Retina (tissue), 1 donor: ENCODE results near the gene BORCS8.
A peak's percentile ranks its signal among the peaks of the same experiment; 100 is the strongest.
"Not testable (repeated sequence)": the region's sequence is repeated elsewhere in the genome, so short reads cannot be mapped to it uniquely, and the experiment has no call there.

ENCODE experiments used
- DNase-seq: peaks from one replicate; pipeline ENCODE4 v3.0.0-alpha.2; 2016

Gene BORCS8

DNA sequence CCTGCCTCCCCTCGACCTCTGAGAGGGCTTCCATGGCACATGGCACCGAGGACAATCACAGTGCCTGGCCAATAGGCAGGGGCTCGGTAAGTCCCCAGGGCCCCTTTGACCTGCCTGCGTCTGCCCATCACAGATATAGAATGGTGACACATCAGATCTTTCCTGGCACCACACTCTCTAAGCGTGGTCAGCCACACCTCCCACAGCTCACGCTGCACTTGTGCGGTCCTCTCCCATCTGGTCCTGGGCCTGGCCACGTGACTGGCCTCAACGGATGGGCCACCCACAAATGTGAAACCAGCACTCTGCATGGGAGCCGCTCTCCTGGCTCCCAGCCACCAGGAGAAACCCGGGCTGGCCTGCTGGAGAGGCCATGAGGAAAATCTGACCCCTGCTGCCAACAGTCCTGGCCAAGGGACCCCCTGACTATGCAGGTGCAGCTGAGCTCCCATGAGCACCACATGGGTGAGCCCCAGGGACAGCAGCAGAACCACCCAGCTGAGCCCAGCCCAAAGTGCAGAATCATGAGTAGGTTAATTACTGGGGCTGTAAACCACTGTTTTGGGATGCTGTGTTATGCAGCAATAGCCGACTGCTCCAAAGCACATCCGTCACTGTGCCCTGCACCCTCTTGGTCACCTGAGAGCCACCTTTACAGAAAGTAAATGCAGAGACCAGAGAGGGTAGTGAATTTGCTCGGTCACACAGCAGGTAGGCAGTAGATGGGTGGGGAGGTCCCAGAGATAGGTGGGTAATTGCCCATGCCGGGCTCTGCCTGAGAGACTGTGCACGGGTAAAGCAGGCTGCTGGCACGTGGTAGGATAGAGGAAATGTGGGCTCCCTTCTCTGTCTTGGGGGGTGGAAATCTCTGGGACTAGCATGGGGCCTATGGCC lies 12.2 kb downstream of the BORCS8 start:
- no peak for DNase-seq

DNA sequence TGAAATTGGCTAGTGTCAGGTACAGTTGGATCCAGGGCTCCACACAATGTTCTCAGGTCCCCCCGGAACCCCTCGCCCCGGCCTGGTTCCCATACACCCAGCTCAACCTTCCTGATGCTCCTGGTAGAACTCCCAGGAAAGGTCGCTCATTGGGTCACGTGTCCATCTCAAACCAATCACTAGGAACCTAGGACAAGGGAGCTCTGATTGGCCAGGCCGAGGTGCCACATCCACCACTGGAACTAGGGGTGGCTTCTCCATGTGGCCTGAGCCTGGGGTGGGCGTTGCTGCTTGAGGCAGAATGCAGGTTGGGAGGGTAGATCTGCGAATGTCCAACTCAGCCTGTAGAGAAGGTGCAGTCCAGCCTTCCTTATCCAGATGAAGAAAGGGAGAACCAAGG lies 15.0 kb downstream of the BORCS8 start:
- DNase-seq, result no peak

DNA sequence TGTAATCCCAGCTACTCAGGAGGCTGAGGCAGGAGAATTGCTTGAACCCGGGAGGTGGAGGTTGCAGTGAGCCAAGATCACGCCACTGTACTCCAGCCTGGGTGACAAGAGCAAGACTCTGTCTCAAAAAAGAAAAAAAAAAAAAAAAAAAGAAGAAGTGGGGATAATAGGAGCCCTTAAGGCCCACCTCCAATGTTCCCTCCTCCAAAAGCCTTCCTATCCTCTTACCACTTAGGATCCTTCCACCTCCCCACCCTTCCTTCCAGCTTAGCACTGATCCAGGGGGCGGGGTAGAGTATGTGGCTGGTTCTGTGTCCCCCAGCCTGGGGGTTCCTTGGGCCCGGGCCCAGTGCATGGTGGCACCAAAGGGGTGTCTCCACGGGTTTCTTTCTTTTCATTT lies 18.7 kb downstream of the BORCS8 start:
- DNase-seq, result not testable (repeated sequence)

DNA sequence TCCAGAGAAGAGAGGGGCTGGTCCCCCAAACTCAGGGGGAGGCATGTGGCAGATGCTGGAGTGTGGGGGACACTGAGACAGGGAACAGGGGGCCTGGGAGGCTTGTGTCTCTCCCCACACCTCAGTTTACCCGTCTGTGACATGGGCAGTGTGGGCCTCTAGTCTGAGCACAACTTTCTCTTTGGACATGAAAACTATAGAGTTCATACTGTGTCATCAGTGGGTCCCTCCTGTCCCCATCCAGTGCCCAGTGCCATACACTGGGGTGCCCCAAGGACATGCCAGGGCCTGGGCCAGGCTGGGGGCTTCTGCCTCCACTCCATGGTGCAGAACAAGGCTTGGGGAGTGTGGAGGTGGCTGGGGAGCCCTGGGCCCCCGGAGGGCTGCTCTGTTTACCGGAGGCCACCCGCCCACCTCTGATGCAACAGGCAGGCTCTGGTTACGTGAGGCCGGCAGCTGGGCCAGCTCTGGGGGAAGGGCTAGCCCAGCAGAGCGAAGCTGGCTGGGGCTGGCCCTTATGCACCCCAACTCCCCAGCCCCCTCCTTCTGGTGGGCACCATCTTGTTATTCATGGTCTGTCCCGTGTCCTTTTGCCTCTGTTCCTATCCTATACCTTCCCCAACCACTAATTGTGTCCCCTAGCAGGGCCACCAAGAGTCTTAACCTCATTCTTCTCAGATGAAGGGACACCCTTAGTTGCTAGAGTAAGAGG lies 20.0 kb downstream of the BORCS8 start:
- DNase-seq, result no peak

DNA sequence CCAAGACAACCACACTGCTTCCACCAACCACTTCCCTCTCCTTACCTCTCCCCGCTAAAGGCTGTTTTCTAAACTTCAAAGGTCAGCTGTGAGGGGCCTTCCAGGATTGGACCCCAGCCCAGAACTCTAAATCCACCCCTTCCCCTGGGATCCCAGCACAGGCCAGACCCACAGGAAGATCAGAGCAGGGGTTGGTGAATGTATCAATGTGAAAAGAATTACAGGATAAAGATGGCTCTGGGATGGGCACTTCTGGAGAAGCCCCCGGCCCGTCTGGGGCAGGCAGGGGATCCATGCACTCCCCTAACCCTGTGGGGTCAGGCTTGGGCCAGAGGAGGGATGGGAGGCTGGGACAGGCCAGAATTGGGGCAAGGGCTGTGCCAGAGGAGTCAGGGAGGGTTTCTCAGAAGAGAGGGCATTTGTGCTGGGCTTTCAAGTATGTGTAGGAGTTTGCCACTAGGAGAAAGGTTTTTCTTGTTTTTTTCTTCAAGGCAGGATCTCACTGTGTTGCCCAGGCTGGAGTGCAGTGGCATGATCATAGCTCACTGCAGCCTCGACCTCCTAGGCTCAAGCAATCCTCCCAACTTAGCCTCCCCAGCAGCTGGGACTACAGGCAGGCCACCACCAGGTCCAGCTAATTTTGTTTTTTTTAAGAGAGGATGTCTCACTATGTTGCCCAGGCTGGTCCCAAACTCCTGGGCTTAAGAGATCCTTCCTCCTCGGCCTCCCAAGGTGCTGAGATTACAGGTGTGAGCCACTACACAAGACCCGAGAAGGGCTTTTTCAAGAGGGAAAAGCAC lies 20.9 kb downstream of the BORCS8 start:
- DNase-seq, result no peak

DNA sequence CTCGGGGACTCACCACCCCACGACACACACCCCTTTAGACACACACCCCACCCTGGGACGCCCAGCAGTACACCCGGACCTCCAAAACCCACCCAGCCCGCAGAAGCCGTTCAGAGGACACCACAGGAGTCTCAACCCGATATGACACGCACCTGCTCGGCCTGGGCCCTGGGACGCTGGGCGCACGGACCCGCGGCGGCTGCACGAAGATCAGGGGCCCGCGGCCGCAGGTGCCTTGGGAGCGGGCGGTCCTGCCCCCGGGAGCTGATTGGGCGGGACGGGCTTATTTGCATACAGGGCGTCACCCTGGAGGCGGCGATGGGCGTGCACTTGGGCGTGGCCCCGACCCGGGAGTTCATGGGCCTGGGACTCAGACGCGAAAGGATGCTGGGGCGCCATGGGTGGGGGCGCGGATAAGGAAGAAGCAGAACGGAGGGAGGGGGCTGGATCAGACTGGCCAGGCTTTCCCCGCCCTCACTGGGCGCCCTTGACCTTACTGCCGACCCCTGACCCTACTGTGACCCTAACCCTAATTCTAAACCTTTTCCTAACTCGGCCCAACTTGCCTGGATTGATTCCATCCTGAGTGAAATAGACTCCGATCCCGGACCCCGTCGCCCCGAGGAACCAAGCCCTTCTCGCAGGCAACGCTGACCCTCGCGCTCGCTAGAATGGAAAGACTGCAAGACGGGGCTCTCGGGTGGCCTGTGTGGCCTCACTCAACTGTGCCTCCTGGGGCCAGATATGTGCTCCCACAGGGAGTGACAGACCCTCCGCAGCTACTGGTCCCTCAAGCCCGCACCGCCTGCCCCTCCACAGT lies 21.7 kb downstream of the BORCS8 start, which contains the start of gene MEF2B:
TSS of gene MEF2B (minus strand) at position 211 of the 820 bp plus-strand sequence. CDS start 19,528 bp downstream, outside the sequence.
- peak; percentile 77 for DNase-seq

DNA sequence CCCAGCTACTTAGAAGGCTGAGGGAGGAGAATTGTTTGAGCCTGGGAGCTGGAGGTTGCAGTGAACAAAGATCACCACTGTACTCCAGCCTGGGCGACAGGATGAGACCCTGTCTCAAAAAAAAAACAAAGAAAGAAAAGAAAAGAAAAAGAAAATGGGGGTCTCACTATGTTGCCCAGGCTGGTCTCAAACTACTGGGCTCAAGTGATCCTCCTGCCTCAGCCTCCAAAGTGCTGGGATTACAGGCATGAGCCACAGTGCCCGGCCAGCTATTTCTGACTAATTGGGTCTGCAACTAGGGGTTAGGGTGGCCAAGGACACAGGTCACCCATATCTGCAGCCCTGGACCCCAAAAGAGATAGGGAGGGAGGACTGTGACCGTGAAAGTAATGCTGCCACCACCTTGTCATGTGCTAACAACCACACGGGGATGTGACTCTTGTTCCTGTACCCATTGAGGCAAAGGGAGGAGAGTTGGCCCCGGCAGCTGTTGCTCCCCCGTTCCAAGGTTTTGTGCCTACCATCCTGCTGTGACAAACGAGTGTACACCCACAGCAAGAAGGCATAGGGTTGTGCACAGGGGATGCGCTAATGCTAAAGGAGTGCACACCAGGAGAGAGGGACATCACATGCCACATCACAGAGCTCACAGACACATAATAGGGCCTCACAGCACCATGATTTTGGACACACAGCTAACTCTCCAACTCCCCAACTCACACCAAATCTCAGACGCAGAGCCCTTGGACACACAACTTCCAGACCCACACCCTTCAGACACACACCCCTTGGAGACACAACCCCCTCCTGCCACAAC lies 22.5 kb downstream of the BORCS8 start:
- DNase-seq, result no peak

DNA sequence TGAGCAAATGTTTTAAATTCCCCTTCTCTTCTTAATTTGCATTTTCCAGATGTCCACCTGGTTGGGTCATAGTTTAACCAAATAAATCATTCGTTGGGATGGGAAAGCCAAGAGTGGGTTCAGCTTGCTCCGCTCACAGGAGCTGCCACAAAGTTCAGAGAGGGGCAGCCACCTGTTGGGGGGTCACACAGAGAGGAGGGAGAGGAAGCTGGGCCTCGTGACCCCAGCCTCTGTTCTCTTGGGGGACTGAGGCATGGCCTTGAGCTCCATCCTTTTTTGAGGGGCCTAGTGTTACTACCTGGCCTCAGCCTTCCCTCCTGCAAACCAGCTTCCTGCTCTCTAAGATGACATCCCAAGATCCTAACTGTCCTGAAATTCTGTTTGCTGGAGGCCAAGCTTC lies 24.3 kb downstream of the BORCS8 start:
- DNase-seq, result no peak

DNA sequence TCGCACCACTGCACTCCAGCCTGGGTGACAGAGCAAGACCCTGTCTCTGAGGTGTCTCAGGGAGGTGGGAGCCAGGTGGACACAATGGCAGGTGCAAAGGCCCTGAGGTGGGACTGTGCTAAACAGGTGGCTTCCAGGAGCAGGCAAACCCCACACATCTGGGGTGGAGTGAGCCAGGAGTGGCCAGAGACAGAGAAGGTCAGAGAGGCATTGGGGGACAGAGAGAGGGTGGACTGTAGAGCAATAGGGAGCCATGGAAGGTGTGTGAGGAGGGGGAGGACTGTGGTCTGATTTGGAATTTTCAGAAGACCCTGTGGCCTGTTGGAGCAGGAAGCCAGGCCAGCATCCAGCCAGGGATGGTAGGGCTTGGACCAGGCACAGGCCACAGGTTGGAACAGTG lies 26.6 kb downstream of the BORCS8 start:
- no peak for DNase-seq

DNA sequence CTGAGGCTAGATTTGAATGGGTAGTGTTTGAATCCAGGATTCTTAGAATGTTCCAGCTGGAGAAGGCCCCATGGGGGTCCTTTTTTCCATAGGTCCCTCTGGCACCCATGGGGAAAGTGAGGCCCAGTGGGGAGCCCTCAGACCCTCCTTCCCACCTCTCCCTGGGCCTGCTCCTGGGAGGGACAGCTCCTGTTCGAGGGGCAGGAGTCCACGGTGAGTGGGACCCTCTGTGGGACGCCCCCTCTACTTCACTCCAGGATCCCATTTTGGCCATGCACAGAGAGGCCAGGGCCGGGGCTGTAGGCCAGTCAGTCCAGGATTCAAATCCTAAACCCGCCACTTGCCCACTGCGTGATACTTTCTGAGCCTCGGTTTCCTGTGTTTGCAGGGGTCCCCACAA lies 29.5 kb downstream of the BORCS8 start:
- no peak for DNase-seq

DNA sequence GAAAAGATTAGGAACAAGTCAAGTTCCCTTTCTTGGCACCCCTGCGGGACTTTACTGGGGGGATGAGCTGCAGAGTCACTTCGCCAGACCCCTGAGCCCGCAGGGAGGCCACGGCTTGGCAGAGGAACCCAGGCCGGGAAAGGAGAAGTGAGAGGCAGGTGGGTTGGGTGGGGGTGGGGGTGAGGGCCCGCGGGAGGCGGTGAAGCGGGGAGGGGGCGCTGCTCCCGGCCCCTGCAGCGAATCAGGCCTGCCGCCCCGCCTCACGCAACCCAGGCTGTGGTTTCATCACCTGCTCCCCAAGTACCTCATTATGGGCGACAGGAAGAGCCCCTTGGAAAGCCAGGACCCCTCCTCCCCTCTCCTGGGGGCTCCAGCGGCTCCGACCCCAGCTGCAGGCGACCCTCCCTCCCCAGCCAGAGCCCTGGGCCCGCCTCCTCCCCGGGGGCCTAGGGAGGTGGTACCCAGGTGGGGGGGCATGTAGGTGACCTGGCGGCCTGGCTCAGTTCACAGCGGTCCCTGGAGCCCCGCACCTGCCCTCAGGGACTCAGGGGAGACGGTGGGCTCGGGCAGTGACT lies 31.4 kb downstream of the BORCS8 start:
- DNase-seq, result no peak

DNA sequence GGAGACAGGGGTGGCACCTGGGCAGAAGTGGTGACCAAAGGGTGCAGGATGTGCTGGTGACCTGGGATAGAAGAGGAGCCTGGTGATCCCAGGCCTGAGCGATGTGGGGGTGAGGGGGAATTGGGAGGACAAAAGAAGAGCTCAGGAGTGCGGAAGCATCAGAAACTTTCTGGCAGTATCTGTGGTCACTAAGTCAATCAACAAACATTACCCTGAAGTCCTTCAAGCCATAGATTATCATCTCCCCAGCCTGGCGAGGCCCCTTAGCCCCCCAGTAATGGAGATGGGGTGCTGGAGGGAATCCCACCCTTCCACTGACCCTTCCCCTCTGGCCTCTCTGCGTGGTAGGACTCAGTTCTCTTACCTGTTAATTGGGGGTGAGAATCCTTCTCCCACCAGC lies 32.4 kb downstream of the BORCS8 start:
- DNase-seq, result no peak

DNA sequence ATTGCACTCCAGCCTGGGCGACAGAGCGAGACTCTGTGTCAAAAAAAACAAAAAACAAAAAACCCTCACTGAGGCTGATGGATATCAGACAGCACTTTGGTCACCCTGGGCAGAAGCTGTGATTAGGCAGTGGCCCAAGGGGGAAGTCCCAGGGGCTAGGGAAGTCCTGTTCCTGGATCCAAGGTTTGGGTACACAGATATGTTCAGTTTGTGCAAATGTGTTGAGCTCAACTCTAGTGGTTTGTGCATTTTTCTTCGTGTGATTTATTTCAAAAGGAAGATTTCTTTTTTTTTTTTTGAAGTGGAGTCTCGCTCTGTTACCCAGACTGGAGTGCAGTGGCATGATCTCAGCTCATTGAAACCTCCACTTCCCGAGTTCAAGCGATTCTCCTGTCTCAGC lies 34.1 kb downstream of the BORCS8 start:
- DNase-seq, result no peak

DNA sequence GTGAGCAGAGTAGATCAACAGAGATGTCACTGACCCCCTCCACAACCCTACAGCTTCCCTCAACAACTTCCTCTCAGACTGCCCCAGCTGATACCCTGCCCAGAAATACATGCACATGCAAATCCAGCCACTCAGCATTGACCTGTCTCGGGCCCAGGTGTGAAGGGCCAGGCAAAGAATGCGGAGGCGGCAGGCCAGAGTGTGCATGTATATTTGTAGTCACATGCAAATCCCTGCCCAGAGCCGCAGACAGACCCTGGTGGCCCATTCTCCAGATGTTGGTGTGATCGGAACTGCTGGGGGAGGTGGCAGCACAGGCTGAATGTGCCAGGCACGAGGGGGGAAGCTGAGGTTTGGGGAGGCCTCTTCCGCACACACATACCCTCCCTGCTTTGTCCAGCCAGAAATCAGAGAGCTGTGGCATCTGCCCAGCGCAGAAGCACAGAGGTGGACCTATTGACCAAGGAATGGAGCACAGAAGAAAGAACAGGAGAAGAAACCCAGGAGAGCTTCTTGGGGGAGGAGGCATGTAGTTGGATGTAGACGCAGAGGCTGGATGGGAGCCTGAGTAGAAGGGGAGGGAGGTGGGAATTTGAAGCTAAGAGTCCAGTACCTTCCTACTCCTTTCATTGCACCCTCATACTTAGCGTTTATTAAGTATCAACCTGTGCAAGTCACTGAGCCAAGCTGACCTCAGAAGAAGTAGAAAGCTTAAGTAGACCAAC lies 36.3 kb downstream of the BORCS8 start:
- DNase-seq, result no peak

DNA sequence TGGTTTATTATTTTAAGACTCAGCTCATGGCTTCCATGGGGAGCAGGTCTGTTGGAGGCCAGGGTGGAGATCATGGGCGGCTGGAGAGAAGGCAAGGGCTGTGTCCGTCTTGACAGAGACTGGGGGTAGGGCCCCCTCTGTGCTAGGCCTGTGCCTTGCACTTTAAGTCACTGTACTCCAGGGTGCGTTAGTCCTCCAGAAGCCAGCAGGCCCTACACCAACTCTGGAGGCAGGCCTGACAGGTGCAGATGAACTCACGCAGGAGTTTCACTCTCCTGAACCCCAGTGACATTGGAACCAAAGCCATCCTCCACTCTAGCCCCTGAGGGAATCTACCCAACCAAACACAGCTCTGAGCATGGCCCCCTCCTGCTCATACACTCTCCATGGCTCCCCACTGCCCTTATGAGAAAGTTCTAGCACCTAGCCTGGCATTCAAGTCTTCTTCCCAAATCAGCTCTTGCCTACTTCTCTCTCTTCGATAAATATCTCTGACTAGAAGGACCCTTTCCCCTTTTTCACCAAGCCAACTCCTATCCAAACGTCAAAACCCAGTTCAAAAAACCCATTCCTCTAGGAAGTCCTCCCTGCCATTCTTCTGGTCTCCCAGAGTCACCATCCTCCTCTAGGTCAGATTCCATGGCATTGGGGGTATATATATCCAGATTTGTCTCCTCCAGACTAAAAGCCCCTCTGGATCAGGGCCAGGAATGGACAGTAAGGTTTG lies 37.0 kb downstream of the BORCS8 start:
- no peak for DNase-seq

DNA sequence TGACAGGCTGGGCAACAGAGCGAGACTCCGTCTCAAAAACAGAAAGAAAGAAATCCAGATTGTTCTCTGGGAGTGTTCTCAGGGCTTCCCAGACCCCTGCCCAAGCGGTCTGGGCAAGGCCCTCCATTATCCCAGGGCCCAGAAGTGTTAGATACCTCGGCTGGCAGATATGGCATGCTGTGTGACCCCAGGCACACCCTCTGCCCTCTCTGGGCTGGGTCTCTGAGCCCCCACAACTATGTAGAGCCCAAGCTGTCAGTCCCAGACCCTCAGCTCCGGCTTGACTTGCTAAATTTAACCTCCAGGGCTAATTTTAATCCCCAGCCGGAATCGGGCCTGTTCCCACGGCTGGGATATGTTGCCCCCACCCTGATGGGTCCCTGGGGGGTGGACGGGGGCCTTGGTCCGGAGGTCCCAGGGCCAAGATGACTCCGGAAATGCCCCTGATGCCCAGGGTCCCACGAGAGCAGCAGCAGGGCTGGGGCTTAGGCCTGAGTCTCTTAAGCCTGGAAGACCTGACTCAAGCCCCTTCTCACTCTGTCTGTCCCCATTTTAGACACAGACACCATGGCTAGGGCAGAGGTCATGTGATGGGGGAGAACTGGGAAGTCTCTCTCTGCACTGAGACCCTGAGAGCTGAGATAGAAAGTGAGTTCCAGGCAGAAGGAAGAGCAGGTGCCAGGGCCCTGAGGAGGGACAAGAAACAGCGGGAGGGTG lies 39.1 kb downstream of the BORCS8 start:
- no peak for DNase-seq

DNA sequence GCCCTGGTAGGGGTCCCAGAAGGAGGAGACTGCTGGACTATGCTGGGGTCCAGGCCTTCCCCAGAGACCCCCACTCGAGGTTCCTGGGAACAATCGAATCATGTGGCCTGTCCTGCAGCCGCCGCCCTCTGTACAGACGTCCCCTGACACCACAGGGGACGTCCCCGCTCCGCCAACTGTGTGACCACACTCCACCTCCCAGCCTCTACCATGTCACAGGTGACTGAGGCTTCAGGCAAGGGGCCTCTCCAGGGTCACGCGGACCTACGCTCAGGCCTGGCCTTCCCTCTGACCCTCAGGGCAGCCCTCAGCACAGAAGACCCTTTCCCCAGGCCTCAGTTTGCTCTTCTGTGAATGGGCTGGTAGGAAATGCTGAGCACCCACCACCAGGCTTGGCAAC lies 40.5 kb downstream of the BORCS8 start:
- no peak for DNase-seq

DNA sequence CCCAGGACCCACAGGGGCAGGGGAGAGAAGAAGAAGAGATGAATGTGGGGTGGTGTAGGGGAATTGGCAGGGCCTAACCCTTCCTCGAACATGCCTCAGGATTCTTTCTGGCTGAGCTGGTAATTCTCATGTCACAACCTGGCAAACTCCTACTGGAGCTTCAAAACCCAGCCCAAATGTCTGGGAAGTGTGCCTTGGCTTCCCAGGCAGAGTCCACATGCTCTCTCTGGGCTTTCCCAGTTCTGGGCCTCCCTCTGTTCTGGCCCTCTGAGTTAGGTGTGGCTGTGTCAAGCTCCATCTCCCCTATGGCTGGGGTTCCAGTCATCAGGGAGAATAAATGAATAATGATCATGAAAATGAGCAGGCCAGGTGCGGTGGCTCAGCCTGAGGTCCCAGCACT lies 42.5 kb downstream of the BORCS8 start:
- DNase-seq, result no peak

DNA sequence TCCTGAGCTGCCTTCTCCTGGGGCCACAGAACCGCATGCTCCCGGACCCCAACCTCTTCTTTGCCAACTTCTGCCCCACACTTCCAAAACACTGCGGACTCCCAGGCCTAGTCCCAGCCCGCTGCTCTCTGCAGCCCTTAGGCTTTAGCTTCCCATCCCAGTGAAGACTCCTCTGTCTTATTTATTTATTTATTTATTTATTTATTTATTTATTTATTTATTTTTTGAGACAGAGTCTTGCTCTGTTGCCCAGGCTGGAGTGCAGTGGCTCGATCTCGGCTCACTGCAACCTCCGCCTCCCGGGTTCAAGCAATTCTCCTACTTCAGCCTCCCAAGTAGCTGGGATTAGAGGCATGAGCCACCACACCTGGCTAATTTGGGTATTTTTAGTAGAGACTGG lies 43.4 kb downstream of the BORCS8 start:
- DNase-seq, result not testable (repeated sequence)
